Measurements from ENCODE around the gene RABGAP1. TPM values are rescaled to one million over a fixed set of nuclear protein-coding genes. Genes with fewer than 3 reads are reported as not detected.

The RABGAP1 gene
- polyA plus RNA-seq, 1 of the 3 experiments (the other 2 are of a cell fraction) = 20.2 TPM

GRCh38 chr9:123083680-123084079 lies 142.9 kb downstream of the RABGAP1 start:
- CTCF ChIA-PET = interaction anchor here (0.9 to 4.6 kb wide), 4 partner anchors 19 to 271 kb away, joined by 4 to 58 read pairs (median 16); no protein-coding TSS in a partner anchor
- H3K4me3 ChIP-seq (ENCODE audit: low read depth in 2 of 2, low read length in 1 of 2) = no peak overlapping the region
- 92% methylated on average over 6 of the region's 6 CpGs for WGBS (ENCODE audit: low lambda C conversion rate)

More at GRCh38 chr9:123083680-123084079, 142.9 kb downstream of the RABGAP1 start:
- Histone ChIP-seq H3K79me2 (ENCODE audit: insufficient read depth) (no peaks in the 10 kb centered on the region), H3K27ac (ENCODE audit: low read depth in 2 of 2, low read length in 1 of 2) (no peak overlapping the region), H3K9me2 (no peaks in the 10 kb centered on the region), H3K27me3 (ENCODE audit: insufficient read depth) (no peaks in the 10 kb centered on the region), H4K20me1 (ENCODE audit: insufficient read depth) (no peaks in the 10 kb centered on the region), H3K9ac (no peak overlapping the region), H3K36me3 (replicated peaks in 1 of 2; ENCODE audit: control insufficient read depth in 1 of 2, insufficient read depth in 2 of 2, low read length in 1 of 2) (peaks cover 44 to 63% of the 10 kb centered on the region in 2 experiments), H3F3A (replicated peaks; ENCODE audit: insufficient read depth) (no peaks in the 10 kb centered on the region), H3K4me1 (ENCODE audit: control insufficient read depth in 1 of 2, insufficient read depth in 2 of 2, low read depth in 1 of 2, low read length in 1 of 2) (peaks cover 0 to 7% of the 10 kb centered on the region in 2 experiments; a peak in 1 of 4 replicates), H2AFZ (ENCODE audit: low read depth) (no peak overlapping the region), H3K4me2 (no peak overlapping the region), H3K9me3 (no peaks in the 10 kb centered on the region)
- POLR2A ChIA-PET = no interaction called here
- TF ChIP-seq TEAD4 (IDR thresholded peaks at IDR 0.05; ENCODE audit: borderline replicate concordance, insufficient read depth) = no peak
- no peak for TF ChIP-seq FOSL2 (IDR thresholded peaks at IDR 0.05; ENCODE audit: borderline replicate concordance, low read depth)
- TF ChIP-seq YY1 (IDR thresholded peaks at IDR 0.05; ENCODE audit: low read depth) = no peak
- no peak for TF ChIP-seq PBX3 (IDR thresholded peaks at IDR 0.05)
- TF ChIP-seq ZBTB33 (IDR thresholded peaks at IDR 0.05; ENCODE audit: borderline replicate concordance, low read depth) = no peak
- no peak for TF ChIP-seq RXRA (IDR thresholded peaks at IDR 0.05; ENCODE audit: borderline replicate concordance, low read depth)
- no peak for TF ChIP-seq JUND (IDR thresholded peaks at IDR 0.05)
- TF ChIP-seq ELF1 (IDR thresholded peaks at IDR 0.05) = no peak
- TF ChIP-seq IRF3 (IDR thresholded peaks at IDR 0.05; ENCODE audit: low read depth, low read length) = no peak
- no peak for TF ChIP-seq FOXM1 (IDR thresholded peaks at IDR 0.05; ENCODE audit: low read depth)
- TF ChIP-seq SIN3A (IDR thresholded peaks at IDR 0.05; ENCODE audit: borderline replicate concordance, low read depth, low read length) = no peak
- TF ChIP-seq RAD21 (IDR thresholded peaks at IDR 0.05; ENCODE audit: low read length) = no peak
- no peak for TF ChIP-seq USF1 (IDR thresholded peaks at IDR 0.05; ENCODE audit: borderline replicate concordance, low read depth)
- no peak for TF ChIP-seq NRF1 (IDR thresholded peaks at IDR 0.05; ENCODE audit: low read depth, low read length)
- TF ChIP-seq REST (IDR thresholded peaks at IDR 0.05; ENCODE audit: low read depth, low read length) = no peak
- TF ChIP-seq MXI1 (IDR thresholded peaks at IDR 0.05; ENCODE audit: low read depth, low read length) = no peak
- TF ChIP-seq MAX (IDR thresholded peaks at IDR 0.05; ENCODE audit: low read depth) = no peak
- no peak for TF ChIP-seq CTCF (IDR thresholded peaks at IDR 0.05)
- no peak for DNase-seq
